Measurements from ENCODE around the gene TMEM63A.

Gene TMEM63A

DNA sequence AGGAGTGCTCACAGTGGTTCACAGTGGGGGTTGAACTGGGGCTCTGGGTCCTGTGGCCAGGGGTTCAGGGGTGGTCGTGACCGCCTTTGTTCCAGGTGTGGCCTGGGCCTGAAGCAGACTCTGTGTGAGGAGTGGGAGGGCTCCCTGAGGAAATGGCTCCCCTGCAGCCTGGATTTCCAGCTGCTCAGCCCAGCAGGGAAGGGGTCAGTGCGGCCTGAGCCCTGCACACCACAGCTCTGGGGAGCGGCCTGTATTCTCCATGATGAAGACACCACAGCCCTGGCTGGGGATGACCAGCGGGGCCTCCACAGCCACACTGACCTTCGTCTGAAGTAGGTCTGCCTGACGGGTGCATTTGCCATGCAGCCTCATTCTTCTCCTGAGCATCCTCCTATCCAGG is 25.2 kb upstream of the TMEM63A start:
- TF ChIP-seq, protein P1, sequence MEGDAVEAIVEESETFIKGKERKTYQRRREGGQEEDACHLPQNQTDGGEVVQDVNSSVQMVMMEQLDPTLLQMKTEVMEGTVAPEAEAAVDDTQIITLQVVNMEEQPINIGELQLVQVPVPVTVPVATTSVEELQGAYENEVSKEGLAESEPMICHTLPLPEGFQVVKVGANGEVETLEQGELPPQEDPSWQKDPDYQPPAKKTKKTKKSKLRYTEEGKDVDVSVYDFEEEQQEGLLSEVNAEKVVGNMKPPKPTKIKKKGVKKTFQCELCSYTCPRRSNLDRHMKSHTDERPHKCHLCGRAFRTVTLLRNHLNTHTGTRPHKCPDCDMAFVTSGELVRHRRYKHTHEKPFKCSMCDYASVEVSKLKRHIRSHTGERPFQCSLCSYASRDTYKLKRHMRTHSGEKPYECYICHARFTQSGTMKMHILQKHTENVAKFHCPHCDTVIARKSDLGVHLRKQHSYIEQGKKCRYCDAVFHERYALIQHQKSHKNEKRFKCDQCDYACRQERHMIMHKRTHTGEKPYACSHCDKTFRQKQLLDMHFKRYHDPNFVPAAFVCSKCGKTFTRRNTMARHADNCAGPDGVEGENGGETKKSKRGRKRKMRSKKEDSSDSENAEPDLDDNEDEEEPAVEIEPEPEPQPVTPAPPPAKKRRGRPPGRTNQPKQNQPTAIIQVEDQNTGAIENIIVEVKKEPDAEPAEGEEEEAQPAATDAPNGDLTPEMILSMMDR (conservative IDR thresholded peaks at IDR 0.05) = no peak
- TF ChIP-seq ZFX (IDR thresholded peaks at IDR 0.05) = no peak

DNA sequence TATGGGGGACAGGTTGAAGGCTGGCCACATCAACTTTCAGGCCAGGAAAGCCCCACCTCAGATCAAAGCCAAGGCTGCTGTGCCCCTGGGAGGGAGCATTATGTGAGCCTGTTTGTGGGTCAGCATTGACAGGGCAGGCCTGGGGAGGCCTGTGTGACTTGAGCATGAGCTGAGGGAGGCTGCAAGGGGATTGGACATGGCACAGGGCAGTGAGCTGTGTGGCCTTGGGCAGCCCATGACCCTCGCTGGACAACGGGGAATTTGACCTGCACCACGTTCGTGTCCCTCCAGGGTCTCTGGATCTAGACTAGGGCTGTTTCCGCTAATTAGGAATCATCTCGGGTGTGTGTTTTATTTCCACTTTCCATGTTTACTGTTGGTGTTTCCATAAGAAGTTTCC is 24.3 kb upstream of the TMEM63A start:
- H3K27ac ChIP-seq = no peak overlapping the region
- no peak for TF ChIP-seq ZFX (IDR thresholded peaks at IDR 0.05)

More for the DNA sequence above, 25.2 kb upstream of the TMEM63A start:
- H3K27ac ChIP-seq = no peak overlapping the region

DNA sequence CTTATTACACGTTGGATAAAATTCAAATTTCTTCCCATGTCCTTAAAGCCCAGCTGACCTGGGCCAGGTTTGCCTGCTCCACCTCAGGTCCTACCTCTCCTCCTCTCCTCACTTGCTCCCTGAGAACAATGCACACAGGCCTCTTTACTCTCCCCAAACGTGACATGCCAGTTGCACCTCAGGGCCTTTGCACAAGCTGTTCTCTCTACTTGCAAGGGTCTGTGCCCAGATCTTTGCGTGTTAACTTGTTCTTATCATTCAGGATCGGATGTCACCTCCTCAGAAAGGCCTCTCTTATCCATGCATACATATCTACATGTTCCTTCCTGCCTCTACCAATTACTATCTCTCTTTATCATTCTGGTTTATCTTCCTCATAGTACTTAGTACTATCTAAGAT is 21.4 kb upstream of the TMEM63A start:
- no peak overlapping the region for H3K27ac ChIP-seq
- TF ChIP-seq ZFX (IDR thresholded peaks at IDR 0.05) = no peak
- TF ChIP-seq, protein P1 (conservative IDR thresholded peaks at IDR 0.05) = no peak

DNA sequence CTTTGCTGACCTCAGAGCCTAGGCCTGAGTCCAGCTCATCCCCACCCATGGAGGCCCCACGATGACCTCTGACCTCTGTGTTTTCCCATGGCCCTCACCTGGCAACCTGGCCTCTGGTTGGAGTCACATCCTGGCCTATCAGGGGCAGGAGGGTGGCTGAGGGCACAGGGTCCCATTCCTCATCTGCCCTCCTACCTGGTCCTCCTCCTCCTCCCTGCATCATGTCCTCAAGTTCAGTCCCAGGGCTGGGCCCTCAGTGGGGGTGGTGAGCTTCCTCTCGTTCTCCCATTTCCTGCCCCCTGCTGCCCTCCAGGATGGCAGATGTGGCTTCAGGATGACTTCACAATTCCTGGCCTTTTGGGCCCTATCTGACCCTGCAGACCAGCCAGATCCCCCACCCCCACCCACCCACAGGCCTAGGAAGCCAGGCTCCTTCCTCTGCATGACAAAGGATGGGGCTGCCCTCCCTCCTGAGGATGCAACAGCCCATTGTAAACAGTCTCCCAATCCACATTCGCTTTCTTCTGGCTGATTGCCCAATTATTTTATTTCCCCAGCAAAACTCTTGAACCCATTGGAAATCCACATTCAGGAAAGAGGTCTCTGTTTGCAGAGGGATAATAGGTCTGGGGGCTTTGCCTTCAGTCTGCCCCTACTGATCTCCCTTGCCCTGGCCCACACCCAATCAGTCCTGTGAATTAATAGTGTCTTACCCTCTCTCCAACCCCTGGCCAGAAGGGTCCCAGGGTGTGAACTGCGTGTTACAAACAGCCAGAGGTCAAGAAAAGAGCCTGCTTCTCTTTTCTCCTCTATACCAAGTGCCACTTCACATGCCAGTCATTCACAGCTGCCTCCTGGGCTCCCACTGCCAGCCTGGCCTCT is 17.1 kb upstream of the TMEM63A start:
- H3K27ac ChIP-seq = no peak overlapping the region
- TF ChIP-seq, protein P1 (conservative IDR thresholded peaks at IDR 0.05) = no peak
- no peak for TF ChIP-seq ZFX (IDR thresholded peaks at IDR 0.05)

DNA sequence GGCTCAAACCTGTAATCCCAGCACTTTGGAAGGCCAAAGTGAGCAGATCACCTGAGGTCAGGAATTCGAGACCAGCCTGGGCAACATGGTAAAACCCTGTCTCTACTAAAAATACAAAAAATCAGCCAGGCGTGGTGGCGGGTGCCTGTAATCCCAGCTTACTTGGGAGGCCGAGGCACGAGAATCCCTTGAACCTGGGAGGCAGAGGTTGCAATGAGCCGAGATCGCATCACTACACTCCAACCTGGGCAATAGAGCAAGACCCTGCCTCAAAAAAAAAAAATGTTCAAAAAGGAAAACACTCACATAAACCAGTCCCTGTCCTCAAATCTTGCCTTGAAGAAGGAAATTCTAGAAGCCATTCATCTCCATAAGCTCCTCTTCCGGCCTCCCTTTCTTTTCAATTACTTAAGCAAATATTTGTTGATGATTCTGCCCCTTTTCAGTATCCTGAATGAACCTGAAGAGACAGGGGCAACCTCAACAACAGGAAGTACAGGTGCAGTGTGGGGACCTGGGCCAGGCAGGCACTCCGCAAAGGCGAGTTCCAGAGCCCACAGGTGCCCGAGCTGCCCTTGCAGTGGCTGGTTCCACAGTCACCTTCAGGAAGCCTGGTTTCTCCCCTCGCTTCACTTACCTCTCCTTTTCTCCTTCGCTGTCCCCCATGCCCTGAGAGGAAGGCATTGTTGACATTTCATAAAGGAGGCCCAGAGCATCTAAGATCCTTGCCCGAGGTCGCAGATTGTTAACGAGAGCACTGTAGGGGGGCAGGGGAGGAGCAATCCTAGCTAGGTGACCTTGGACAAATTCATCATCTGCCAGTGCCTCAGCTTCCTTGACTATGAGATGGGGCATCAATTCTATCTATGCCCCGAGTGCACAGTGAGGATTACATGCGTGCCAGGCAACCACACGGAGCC is 15.7 kb upstream of the TMEM63A start:
- H3K27ac ChIP-seq = peak overlapping the region; percentile 9; the same call in 1 of the 2 replicates
- TF ChIP-seq ZFX (IDR thresholded peaks at IDR 0.05) = no peak
- TF ChIP-seq, protein P1 (conservative IDR thresholded peaks at IDR 0.05) = no peak

DNA sequence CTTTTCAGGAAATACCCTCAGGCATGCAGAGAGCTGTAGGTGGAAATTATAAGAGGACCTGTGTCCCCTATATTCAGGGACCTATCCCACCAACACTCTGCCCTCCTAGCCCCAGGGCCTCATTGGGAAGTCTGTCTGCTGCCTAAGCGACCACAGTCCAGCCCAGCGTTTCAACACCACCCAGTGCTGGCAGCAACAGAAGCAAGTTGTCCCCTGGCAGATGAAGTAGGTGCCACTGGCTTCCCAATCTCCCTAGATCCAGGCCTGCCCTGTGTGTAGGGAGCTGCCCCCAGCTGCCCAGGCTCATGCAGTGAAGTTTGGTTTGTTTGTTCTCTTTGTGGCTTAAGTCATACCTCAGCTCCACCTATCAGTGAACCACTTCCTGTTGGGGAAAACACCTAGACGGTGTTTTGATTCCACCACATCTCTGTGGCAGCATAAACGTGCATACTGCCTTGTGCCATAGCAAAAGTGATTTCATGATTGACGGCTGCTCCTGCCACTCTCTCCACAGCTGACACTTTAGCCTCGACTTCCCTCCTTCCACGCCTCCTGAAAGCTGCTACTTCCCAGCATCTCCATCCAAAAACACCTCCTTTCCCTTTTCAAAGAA is 14.9 kb upstream of the TMEM63A start:
- TF ChIP-seq, protein P1 (conservative IDR thresholded peaks at IDR 0.05) = no peak
- TF ChIP-seq ZFX (IDR thresholded peaks at IDR 0.05) = no peak
- peak overlapping the region; percentile 9; the same call in 1 of the 2 replicates for H3K27ac ChIP-seq

DNA sequence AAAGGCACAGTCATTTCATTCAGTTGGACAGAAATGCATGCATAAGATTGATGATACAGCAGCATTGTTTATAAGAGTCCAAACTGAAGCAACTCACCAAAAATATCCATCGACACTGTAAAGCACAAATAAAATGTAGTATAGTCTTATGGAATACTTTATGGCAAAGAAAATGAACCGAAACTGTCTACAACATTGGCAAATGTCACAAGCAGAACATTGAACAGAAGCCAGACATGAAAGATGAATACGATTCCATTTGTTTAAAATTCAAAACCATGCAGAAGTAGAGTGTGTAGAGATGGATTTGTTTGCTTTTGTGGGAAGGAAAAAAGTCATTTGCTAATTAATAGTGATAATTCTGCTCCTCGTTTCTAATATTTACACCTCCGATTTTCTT is 14.3 kb upstream of the TMEM63A start:
- no peak for TF ChIP-seq ZFX (IDR thresholded peaks at IDR 0.05)
- TF ChIP-seq, protein P1 (conservative IDR thresholded peaks at IDR 0.05) = no peak
- H3K27ac ChIP-seq = no peak overlapping the region
